Measurements from ENCODE around the gene MCEMP1. TPM values are rescaled to one million over a fixed set of nuclear protein-coding genes. Genes with fewer than 3 reads are reported as not detected.
A peak's percentile ranks its signal among the peaks of the same experiment; 100 is the strongest.

Gene MCEMP1
- total and polyA plus RNA-seq, 2 of the 13 experiments (the other 11 are each of a cell fraction or from before 2014, with no cell fraction given) = not detected

DNA sequence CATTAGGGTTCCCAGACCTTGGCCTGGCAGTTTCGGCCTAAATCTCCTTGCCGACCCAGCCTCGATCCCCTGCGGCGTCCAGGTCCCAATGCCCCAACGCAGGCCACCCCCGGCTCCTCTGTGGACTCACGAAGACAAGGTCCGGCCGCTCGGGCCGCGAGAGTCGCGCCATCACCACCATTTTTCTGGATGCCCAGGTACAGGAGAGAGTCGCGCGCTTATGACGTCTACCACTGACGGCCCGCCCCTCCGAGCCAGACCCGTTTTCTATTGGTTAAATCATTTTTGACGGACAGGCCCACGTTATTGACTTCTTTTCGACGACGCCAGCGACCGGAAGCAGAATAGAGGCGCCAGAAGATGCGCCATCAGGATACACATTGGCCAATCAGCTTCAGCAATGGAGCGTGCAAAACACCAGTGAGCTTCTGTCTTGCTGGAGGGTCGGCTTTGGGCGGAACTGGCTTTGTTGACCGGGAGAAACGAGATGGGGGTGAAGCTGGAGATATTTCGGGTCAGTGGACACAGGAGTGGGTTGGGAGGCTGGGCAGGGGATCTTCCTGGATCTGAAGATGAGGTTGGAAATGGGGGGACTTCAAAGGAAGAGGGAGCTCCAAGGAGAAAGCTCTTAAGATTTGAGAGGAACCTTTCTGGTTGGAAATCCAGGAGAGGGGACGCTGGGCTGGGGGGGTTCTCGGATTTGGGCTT is 47.4 kb upstream of the MCEMP1 start, which contains the start of the genes PET100 and XAB2 (continued):
- TF ChIP-seq, protein P1, sequence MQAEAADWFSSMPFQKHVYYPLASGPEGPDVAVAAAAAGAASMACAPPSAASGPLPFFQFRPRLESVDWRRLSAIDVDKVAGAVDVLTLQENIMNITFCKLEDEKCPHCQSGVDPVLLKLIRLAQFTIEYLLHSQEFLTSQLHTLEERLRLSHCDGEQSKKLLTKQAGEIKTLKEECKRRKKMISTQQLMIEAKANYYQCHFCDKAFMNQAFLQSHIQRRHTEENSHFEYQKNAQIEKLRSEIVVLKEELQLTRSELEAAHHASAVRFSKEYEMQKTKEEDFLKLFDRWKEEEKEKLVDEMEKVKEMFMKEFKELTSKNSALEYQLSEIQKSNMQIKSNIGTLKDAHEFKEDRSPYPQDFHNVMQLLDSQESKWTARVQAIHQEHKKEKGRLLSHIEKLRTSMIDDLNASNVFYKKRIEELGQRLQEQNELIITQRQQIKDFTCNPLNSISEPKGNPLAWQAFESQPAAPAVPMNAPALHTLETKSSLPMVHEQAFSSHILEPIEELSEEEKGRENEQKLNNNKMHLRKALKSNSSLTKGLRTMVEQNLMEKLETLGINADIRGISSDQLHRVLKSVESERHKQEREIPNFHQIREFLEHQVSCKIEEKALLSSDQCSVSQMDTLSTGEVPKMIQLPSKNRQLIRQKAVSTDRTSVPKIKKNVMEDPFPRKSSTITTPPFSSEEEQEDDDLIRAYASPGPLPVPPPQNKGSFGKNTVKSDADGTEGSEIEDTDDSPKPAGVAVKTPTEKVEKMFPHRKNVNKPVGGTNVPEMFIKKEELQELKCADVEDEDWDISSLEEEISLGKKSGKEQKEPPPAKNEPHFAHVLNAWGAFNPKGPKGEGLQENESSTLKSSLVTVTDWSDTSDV (CRISPR knock-in tag; IDR thresholded peaks at IDR 0.05) = peak; percentile 16; the same call in 1 of the 2 replicates
- no peak for TF ChIP-seq HNRNPUL1 (IDR thresholded peaks at IDR 0.05; ENCODE audit: low read depth, low read length)
- 0 out of 2 replicates have a peak, but pooled peaks have one; percentile 38 for TF ChIP-seq MED1 (CRISPR knock-in tag; IDR thresholded peaks at IDR 0.05)
- TF ChIP-seq EZH2 (conservative IDR thresholded peaks at IDR 0.05; ENCODE audit: low read depth, low read length) = no peak
- no peak; a peak in 1 of 4 replicates for TF ChIP-seq KLF16 (CRISPR knock-in tag; IDR thresholded peaks at IDR 0.05)
- TF ChIP-seq ZSCAN20 (CRISPR knock-in tag; IDR thresholded peaks at IDR 0.05; ENCODE audit: borderline replicate concordance) = no peak
- 0 out of 2 replicates have a peak, but pooled peaks have one; percentile 19 for TF ChIP-seq FOXC1 (CRISPR knock-in tag; IDR thresholded peaks at IDR 0.05; ENCODE audit: borderline replicate concordance)
- no peak for TF ChIP-seq ZNF577 (CRISPR knock-in tag; IDR thresholded peaks at IDR 0.05; ENCODE audit: borderline replicate concordance, low read depth)
- no peak for TF ChIP-seq KLF9 (CRISPR knock-in tag; IDR thresholded peaks at IDR 0.05; ENCODE audit: low read depth)
- TF ChIP-seq KDM1A (CRISPR knock-in tag; IDR thresholded peaks at IDR 0.05) = no peak
- TF ChIP-seq KDM3A (CRISPR knock-in tag; IDR thresholded peaks at IDR 0.05; ENCODE audit: low read depth) = no peak
- no peak for TF ChIP-seq TCF7L2 (IDR thresholded peaks at IDR 0.05; ENCODE audit: low read depth, low read length)
- TF ChIP-seq, protein P2, sequence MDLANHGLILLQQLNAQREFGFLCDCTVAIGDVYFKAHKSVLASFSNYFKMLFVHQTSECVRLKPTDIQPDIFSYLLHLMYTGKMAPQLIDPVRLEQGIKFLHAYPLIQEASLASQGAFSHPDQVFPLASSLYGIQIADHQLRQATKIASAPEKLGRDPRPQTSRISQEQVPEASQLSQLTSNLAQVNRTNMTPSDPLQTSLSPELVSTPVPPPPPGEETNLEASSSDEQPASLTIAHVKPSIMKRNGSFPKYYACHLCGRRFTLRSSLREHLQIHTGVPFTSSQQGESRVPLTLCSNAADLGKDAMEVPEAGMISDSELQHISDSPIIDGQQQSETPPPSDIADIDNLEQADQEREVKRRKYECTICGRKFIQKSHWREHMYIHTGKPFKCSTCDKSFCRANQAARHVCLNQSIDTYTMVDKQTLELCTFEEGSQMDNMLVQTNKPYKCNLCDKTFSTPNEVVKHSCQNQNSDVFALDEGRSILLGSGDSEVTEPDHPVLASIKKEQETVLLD (CRISPR knock-in tag; IDR thresholded peaks at IDR 0.05; ENCODE audit: low read depth) = 0 out of 2 replicates have a peak, but pooled peaks have one; percentile 19
- no peak for TF ChIP-seq ZNF75D (CRISPR knock-in tag; IDR thresholded peaks at IDR 0.05; ENCODE audit: borderline replicate concordance)
- no peak for TF ChIP-seq ZBTB7A (CRISPR knock-in tag; IDR thresholded peaks at IDR 0.05)
- TF ChIP-seq, protein P3, sequence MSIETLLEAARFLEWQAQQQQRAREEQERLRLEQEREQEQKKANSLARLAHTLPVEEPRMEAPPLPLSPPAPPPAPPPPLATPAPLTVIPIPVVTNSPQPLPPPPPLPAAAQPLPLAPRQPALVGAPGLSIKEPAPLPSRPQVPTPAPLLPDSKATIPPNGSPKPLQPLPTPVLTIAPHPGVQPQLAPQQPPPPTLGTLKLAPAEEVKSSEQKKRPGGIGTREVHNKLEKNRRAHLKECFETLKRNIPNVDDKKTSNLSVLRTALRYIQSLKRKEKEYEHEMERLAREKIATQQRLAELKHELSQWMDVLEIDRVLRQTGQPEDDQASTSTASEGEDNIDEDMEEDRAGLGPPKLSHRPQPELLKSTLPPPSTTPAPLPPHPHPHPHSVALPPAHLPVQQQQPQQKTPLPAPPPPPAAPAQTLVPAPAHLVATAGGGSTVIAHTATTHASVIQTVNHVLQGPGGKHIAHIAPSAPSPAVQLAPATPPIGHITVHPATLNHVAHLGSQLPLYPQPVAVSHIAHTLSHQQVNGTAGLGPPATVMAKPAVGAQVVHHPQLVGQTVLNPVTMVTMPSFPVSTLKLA (IDR thresholded peaks at IDR 0.05) = peak; percentile 54
- TF ChIP-seq JDP2 (CRISPR knock-in tag; IDR thresholded peaks at IDR 0.05; ENCODE audit: borderline replicate concordance) = no peak
- TF ChIP-seq FOSL2 (CRISPR knock-in tag; IDR thresholded peaks at IDR 0.05) = 0 out of 2 replicates have a peak, but pooled peaks have one; percentile 11
- TF ChIP-seq ZNF619 (CRISPR knock-in tag; IDR thresholded peaks at IDR 0.05) = no peak
- no peak for TF ChIP-seq SNRNP70 (IDR thresholded peaks at IDR 0.05; ENCODE audit: low read depth, low read length)
- TF ChIP-seq DNMT3B (CRISPR knock-in tag; conservative IDR thresholded peaks at IDR 0.05) = no peak
- TF ChIP-seq ZNF20 (CRISPR knock-in tag; IDR thresholded peaks at IDR 0.05) = no peak

Data from HepG2 (cell line).